GM18867 (cell line): ENCODE measurements around the gene SH3BGRL.
"Not testable (repeated sequence)": the region's sequence is repeated elsewhere in the genome, so short reads cannot be mapped to it uniquely, and the experiment has no call there.

Source experiments
- ATAC-seq: cut with Tn5 transposase; IDR thresholded peaks from one replicate; pipeline ENCODE4 v1.9.1; 2021; ENCODE audit warnings: mild to moderate bottlenecking, moderate library complexity; ENCODE audit not compliant: unreplicated experiment

The SH3BGRL gene

DNA sequence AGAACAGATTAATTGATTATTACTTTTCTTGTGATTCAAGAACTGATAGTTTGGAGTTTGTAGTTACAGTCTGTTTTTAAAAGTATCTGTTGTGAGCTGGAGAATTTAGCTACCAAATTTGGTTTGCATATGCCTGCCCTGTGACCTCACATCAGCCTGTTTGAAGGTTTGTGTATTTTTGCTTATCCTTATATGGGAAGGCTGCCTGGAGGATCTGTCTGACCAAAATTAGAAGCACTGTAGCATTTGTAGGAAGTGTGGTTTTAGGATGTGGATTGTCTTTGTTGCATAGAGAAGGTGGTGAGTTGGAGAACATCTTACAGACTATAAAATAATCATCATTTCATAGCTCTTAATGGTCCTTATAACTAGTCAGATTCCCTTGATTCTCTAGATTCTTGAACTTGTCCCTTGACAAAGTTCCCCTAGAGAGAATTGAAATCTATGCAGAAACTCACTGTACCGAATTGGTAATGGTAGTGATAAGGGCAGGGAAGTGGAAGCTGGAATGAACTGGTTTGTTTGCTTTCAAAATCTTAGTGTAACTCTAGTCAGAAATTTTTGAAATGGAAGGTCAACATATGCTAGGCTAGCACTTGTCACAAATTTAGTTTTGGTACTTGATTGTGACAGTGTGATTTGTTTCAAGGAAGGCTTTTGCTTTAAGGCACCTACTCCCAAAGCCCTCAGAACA lies 57.3 kb downstream of the SH3BGRL start:
- no peak for ATAC-seq

DNA sequence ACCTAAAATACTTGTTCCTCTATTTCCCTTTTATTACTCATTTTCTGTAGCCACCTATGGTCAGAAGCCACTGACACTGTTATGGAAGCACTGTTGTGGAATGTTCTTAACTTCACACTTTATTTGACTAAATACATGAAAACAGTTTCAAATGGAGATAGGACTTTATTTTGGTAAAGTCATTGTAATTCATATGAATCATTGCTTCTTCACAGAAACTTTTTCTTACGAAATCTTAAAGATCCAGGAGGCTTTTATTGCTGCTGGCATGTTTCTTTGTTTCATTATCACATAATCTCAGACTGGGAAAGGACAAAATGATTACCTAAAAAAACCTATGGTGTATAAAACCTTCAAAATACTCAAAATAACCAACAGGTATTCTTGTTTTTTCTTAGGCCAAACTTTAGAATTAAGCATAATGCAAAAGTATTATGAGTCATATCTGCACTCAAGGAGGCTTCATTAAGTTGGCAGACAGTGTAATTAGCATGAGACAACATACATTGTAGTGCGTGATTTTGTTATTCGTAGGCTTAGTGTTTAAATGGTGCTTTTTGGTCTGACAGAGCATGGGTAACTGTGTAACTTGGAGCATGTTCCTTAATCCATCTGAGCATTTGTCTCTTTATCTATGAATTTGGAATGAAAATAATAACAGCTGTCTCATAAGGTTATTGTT lies 58.0 kb downstream of the SH3BGRL start:
- no peak for ATAC-seq

DNA sequence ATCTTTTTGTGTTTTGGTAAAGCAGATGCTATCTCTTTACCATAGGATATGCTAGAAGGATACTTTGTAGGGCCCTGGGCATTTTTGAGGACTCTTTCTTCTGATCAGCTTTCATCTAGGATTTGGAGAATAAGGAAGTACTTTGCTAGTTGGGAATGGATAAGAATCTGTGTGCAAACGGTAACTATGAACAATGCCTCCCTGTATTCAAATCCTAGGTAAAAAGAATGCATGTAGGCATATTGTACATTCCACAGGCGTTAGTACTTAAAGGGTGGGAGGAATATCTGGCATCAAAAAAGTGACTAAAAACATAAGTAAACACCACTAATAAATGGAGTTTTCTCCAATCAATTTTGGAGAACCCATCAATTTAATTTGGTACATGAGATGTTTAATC lies 59.7 kb downstream of the SH3BGRL start:
- no peak for ATAC-seq

DNA sequence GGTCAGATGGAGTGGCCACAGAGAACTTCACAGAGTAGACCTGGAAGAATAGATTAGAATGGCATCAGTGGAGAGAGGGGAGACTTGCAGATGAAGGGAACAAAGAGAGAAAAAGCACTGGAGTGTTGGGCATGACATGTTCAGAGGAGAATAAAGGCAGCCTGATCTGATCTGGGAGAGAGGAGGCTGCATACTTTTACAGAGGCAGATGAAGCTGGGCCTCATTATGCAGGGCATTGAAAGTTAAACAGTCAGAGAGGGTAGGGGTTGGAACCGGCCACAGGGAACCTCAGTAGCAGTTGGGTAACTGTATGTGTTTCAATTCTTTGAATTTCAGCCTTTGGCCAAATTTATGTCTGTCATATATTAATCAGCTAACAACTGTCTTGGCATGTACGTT lies 61.2 kb downstream of the SH3BGRL start:
- ATAC-seq: no peak

DNA sequence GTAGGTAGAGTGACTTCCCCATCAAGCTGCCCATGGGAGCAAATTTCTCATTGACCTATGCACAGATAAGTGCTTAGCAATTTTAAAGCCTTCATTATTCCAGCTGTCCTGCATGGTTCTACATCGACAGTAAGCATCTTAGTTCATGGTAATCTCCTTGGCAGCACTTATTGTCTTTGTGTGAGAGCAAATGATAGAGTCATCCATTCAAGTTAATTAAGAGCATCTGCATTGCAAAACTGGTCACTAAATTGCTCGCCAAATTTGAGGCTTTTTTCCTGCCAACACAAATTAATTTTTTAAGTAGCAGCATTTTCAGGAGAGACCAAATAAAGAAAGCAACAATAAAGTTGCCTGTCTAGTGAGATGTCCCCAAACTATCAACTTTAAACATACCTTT lies 76.7 kb downstream of the SH3BGRL start:
- ATAC-seq: no peak

DNA sequence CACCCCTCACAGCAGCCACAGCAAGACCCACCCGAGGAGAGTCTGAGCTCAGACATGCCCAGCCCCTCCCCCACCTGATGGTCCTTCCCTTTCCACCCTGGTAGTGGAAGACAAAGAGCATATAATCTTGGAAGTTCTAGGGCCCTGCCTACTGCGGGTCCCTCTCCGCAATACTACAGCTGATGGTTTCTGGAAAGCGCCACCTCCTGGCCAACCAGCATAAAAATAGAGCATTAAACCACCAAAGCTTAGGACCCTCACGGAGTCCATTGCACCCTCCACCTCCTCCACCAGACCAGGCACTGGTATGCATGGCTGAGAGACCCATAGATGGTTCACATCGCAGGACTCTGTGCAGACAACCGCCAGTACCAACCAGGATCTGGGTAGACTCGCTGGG lies 78.2 kb downstream of the SH3BGRL start:
- ATAC-seq: no peak

DNA sequence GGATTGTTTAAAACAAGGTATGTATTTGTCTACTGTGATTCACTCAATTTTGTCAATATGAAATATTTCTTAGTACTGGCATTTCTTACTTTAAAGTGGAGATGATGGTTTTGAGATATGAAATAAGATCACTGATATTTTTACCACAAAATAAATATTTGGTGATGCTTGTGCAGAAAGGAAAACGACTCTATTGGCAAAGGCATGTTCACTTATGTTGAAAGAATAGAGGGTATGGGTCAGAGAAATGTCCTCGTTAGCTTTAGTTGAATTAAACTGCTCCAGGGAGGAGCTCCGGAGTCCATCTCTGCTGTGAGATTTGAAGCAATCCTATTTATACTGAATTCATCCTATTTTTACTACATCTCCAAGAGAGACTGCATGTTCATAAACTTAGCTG lies 84.2 kb downstream of the SH3BGRL start:
- ATAC-seq: no peak

DNA sequence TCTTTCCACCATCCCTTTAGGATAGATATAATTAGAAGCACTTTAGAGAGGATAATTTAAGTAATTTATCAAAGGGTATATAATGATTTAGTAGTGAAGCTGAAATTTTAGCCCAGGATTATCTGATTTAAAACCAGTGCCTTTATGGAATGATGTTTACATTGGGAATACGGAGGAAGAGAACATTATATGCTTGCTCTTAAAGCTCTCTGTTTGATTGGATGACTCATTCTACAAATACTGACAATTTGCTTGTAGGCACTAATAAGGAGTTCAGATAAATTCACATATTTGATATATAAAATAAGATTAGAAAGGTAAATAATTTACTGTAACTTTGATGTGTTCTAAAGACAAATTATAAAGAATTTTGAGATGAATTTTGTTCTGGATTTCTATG lies 84.7 kb downstream of the SH3BGRL start:
- no peak for ATAC-seq

DNA sequence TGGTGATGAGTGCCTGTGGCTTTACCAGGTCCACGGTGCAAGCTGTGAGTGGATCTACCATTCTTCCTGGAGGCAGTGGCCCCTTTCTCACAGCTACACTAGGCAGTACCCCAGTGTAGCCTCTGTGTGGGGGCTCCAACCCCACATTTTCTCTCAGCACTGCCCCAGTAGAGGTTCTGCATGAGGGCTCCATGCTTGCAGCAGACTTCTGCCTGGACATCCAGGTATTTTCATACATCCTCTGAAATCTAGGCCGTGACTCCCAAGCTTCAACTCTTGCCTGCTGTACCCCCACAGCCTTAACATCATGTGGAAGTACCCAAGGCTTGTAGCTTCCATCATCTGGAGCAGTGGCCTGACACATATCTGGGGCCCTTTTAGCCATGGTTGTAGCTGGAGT lies 90.1 kb downstream of the SH3BGRL start:
- no peak for ATAC-seq

DNA sequence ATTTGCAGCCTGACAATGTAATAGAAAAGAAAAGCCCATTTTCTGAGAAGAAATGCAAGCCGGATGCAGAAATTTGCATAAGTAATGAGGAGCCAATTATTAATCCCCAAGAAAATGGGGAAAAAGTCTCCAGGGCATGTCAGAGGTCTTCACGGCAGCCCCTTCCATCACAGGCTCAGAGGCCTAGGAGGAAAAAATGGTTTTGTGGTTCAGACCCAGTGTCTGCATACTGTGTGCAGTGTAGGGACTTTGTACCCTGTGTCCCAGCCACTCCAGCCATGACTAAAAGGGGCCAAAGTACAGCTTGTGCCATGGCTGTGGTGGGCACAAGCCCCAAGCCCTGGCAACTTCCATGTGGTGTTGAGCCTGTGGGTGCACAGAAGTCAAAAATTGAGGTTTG lies 92.2 kb downstream of the SH3BGRL start:
- no peak for ATAC-seq

DNA sequence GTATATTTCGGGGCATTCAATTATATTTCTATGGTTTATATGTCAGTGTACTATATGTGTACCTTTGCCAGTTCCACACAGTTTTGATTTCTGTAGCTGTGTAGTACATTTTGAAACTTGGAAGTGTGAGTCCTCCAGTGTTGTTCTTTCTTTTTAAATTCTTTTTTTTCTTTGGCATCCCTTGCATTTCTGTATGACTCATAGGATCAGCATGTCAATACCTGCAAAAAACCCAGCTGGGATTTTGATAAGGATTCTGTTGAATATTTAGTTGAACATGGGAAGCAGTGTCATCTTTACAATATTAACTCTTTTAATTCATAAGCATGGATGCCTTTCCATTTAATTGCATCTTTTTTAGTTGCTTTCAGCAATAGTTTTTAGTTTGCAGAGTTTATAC lies 100.0 kb downstream of the SH3BGRL start:
- ATAC-seq: no peak

DNA sequence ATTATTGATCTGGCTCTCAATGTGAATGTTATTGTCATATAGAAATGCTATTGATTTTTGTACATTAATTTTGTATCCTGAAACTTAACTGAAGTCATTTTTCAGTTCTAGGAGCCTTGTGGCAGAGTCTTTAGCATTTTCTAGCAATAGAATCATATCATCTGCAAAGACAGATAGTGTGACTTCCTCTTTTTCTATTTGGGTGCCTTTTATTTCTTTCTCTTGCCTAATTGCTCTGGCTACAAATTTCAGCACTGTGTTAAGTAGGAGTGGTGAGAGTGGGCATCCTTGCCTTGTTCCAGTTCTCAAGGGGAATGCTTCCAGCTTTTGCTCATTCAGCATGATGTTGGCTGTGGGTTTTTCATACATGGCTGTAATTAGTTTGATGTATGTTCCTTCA lies 102.7 kb downstream of the SH3BGRL start:
- ATAC-seq: peak; percentile 46

DNA sequence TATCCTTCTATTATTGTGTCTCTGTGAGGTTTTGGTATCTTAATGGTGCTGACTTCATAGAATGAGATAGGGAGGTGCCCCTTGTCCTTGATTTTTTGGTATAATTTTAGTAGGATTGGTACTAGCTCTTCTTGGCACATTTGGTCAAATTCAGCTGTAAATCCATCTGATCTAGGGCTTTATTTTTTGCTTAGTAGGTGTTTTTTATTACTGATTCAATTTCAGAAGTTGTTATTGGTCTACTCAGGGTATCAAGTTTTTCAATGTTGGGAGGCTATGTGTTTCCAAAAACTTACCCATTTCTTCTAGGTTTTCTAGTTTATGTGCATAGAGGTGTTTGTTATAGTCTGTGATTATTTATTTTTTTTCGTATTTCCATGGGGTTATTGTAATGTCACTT lies 103.3 kb downstream of the SH3BGRL start:
- no peak for ATAC-seq

DNA sequence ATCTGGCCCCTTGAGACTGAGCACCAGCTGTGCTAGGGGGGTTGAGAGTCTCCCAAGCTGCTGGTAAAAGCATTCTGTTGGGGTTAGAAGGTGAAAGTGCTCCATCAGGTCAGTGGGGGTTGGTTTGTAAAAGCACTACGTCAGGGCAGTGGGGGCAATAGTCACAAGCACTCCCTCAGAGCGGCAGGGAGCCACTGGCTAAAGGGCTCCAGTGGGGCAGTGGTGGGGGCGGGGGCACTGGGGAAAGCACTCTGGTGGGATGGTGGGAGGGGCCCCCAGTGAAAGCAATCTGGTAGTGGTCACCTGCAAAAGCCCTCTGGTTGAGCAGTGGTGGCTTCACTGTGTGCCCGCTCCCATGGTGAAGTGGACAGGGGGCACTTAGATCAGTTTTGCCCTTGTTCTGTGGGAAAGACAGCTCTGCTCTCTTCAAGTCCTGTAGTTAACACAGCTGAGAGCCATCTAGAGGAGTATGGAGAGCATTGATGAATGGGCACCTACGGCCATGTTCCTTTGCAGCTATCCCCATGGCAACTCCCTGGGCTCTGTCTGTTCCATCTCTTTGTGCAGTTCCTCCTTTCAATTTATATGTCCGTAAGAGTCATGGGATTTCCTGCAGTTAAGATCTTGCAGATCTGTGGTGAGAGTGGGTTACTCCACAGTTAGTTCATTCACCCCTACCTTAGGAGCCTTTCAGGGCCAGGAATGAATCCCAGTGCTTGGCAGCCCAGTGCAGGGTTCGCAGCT lies 106.4 kb downstream of the SH3BGRL start:
- ATAC-seq: no peak

DNA sequence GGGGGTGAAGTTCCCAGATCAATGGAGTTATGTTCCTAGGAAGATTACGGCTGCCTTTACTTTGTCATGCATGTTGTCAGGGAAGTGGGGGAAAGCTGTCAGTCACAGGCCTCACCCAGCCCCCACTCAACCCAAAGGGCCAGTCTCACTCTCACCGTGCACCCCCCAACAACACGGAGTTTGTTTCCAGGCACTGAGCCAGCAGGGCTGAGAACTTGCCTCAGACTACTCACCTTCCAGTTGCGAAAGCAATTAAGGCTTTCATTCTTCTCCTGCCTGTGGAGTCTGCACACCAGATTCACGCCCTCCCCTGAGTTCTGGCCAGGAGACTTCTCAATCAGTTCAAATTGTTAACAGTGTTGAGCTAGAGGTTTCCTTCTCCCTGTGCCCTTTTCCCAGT lies 114.3 kb downstream of the SH3BGRL start:
- no peak for ATAC-seq

DNA sequence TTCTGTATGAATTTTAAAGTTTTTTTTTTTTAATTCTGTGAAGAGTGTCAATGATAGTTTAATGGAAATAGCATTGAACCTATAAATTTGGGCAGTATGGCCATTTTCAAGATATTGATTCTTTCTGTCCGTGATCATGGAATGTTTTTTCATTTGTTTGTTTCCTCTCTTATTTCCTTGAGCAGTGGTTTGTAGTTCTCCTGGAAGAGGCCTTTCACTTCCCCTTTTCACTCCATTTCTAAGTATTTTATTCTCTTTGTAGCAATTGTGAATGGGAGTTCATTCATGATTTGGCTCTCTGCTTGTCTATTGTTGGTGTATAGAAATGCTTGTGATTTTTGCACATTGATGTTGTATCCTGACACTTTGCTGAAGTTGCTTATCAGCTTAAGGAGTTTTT lies 129.8 kb downstream of the SH3BGRL start:
- ATAC-seq: not testable (repeated sequence)

DNA sequence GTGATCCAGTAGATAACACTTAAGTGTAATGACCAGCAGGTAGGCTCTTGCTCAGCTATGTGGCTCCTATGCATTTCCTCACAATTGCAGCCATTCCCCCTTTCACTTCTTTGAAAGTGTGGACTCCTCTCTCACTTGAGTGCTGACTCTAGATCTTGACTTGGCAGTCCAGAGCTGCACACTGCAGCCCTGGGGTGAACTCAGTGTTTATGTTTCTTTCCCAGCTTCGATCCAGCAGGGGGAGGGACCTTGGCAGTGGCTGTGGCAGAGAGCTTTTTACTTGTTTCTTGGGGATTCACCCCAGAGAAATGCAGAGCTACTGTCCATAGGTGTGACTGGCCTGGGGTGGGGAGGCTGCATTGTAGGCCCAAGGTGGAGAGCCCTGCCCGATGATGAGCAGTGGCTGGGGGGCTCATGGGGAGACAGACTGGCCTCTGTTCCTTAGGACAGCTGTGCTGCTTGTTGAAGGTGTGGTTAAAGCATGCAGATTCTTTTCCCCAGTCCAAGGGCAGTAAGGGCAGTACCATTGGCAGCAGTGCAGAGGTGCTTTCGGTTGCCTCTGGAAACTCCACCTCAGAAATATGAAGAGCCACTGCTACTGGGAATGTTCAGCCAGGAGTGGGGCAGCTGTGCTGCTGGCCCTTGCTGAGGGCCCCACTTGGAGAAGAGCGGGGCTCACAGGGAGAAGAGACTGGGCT lies 134.7 kb downstream of the SH3BGRL start:
- ATAC-seq: no peak

DNA sequence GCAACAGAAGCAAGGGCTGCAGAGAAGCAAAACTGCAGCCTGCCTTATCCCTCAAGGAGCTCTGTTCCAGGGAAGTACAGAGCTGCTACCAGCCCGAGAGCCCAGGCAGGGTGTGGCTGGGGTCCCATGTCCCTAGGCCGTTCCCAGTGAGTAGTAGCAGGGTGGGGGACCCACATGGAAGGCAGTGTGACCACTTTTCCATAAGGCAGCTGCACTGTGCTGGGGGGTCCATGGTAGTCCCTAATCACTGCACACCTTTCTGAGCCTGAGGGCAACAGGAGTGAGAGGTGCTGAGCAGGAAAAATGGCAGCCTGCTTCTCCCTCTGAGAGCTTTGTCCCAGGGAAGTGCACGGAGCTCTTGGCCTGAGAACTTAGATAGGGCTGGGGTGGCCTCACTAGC lies 135.9 kb downstream of the SH3BGRL start:
- no peak for ATAC-seq

DNA sequence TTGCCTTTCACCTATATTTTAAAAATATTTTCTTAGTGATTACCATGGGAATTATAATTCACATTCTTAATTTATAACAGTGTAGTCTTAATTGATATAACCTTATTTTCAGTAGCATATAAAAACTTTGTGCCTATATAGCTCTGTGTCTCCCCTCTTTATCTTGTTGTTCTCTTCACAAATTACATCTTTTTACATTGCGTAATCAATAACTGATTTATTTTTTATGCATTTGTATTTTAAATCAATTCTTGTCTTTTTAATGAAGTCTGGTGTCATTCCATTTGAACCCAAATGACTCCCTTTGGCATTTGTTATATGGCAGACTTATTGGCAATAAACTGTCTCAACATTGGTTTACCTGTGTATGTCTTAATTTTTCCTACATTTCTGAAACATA lies 137.0 kb downstream of the SH3BGRL start:
- ATAC-seq: no peak

DNA sequence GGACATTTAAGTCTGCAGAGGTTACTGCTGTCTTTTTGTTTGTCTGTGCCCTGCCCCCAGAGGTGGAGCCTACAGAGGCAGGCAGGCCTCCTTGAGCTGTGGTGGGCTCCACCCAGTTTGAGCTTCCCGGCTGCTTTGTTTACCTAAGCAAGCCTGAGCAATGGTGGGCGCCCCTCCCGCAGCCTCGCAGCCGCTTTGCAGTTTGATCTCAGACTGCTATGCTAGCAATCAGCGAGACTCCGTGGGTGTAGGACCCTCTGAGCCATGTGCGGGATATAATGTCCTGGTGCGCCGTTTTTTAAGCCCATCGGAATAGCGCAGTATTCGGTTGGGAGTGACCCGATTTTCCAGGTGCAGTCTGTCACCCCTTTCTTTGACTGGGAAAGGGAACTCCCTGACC lies 143.4 kb downstream of the SH3BGRL start:
- ATAC-seq: not testable (repeated sequence)
